GM13976 (cell line): ENCODE results near the gene MOV10L1.

Experiments used
- DNase-seq: peaks from one replicate; pipeline ENCODE4 v3.0.0; 2012; ENCODE audit warnings: low spot score
- in situ Hi-C: fragments of 300-500 bp; cut with MboI; formaldehyde crosslinking; loops from one replicate; pipeline ENCODE4 v1.12.0; 2022; ENCODE audit warnings: low sequenced_read_pairs, mixed read lengths, inconsistent platforms; ENCODE audit not compliant: unreplicated experiment
- TF ChIP-seq, protein P1 (sequence below): IDR thresholded peaks from 2 replicates; pipeline ENCODE4 v1.5.1; 2012; ENCODE audit warnings: borderline replicate concordance, mild to moderate bottlenecking; ENCODE audit not compliant: insufficient read depth; ENCODE audit errors: extremely low read depth, missing control alignments, control extremely low read depth

Gene MOV10L1

DNA sequence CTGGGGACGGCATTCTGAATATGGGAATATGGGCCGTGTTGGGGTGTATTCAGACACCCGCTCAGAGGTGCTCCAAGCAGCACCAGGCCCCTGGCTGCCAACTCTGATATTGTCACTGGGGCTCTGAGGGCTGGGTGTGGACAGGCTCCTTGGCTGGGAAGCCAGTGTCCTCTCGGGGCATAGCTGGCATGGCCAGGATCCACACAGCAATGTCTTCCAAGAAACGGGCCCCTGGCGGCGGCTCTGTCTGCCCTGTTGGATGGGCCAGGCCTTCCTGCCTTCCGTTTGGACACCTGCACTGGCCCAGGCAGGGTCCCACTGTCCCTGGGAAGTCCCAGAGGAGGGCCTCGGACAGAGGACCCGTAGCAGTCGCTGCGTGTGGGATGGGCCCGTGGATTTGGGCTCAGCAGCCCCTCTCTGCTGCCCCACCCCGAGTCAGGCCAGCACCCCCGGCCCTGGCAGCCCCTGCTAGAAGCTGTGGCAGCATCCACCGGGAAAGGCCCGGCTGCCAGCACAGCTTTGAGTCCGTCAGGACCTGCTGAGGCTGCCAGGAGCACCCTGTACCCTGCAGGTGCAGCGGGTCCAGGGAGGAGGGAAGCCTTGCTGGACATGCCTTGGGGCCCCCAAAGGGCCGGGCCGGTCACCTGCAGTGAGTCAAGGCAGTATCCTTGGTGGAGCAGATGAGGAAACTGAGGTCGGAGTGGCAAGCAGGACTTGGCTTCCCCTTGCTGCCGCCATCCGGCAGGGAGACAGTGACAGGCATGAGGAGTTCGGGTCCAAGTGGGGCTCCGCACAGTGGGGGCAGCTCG, 84.8 kb downstream of the MOV10L1 start:
- in situ Hi-C loops = no loop called here
- TF ChIP-seq, protein P1, sequence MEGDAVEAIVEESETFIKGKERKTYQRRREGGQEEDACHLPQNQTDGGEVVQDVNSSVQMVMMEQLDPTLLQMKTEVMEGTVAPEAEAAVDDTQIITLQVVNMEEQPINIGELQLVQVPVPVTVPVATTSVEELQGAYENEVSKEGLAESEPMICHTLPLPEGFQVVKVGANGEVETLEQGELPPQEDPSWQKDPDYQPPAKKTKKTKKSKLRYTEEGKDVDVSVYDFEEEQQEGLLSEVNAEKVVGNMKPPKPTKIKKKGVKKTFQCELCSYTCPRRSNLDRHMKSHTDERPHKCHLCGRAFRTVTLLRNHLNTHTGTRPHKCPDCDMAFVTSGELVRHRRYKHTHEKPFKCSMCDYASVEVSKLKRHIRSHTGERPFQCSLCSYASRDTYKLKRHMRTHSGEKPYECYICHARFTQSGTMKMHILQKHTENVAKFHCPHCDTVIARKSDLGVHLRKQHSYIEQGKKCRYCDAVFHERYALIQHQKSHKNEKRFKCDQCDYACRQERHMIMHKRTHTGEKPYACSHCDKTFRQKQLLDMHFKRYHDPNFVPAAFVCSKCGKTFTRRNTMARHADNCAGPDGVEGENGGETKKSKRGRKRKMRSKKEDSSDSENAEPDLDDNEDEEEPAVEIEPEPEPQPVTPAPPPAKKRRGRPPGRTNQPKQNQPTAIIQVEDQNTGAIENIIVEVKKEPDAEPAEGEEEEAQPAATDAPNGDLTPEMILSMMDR = no peak
- no peak for DNase-seq

DNA sequence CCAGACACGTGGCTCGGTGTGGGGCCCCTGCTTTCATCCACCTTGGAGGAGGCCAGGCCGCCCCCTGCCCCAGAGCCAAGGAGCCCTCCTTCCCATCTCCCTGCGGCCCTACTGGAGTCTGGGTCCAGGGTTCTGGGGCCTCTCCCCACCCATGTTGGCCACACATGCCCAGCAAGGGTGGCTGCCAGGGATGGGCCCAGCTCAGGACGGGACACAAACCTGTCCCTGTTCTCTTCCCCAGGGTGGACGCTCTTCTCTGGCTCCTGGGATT, 85.3 kb downstream of the MOV10L1 start:
- TF ChIP-seq, protein P1 = no peak
- DNase-seq = no peak
- in situ Hi-C loops = no loop called here

DNA sequence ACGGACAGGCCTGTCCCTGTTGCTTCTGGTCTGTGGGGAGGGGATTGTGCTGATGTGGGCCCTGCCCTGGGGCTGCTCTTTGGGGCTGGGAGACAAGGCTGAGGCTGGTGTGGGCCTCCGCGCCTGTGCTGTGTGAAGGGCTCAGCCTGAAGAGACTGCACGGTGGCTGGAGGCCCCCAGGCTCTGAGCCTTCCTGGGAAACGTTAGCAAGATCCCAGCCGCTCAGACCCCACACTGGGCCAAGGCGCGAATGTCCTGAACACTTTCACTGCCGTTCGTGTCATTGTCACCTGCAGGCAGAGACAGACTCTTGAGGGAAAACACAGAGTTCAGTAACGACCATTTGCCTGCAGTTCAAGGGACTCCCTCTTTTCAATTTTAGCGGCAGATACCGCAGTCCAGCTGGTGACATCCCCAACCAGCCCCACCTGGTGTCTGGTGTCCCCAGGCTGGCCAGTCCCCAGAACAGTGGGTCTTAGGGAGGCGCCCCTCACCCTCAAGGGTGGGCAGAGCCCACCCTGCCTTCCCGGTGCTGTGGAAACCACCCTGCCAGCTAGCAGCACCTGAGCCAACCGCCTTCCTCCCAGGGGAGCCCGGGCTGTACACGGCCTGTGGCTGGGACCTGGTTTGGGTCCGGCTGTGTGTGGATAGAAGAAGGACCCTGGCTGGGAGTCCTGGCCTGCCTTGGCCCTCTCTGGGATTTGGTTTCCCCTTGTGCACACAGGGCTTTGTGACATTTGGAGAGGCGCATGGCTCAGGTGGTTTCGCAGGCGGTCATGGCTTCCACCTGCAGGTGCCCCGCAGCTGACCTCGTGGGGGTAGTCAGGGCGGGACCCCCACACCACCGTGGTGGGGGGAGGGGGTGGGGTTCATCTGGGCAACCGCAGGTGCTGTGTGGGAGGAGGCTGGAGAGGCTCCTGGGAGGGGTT, 86.4 kb downstream of the MOV10L1 start:
- DNase-seq = no peak
- in situ Hi-C loops = no loop called here

DNA sequence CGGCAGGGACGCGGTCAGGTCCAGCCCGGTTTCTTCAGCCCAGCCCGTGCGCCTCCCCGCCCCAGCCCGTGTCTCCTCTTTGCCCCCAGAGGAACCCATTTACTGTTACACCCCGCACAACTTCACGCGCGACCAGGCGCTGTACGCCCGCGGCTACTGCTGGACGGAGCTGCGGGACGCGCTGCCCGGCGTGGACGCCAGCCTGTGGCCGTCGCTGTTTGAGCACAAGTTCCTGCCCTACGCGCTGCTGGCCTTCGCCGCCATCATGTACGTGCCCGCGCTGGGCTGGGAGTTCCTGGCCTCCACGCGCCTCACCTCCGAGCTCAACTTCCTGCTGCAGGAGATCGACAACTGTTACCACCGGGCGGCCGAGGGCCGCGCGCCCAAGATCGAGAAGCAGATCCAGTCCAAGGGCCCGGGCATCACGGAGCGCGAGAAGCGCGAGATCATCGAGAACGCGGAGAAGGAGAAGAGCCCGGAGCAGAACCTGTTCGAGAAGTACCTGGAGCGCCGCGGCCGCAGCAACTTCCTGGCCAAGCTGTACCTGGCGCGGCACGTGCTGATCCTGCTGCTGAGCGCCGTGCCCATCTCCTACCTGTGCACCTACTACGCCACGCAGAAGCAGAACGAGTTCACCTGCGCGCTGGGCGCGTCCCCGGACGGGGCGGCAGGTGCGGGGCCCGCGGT, 87.2 kb downstream of the MOV10L1 start:
- in situ Hi-C loops = no loop called here
- TF ChIP-seq, protein P1 = no peak
- DNase-seq = no peak

More for the DNA sequence above, 86.4 kb downstream of the MOV10L1 start:
- TF ChIP-seq, protein P1 = no peak

DNA sequence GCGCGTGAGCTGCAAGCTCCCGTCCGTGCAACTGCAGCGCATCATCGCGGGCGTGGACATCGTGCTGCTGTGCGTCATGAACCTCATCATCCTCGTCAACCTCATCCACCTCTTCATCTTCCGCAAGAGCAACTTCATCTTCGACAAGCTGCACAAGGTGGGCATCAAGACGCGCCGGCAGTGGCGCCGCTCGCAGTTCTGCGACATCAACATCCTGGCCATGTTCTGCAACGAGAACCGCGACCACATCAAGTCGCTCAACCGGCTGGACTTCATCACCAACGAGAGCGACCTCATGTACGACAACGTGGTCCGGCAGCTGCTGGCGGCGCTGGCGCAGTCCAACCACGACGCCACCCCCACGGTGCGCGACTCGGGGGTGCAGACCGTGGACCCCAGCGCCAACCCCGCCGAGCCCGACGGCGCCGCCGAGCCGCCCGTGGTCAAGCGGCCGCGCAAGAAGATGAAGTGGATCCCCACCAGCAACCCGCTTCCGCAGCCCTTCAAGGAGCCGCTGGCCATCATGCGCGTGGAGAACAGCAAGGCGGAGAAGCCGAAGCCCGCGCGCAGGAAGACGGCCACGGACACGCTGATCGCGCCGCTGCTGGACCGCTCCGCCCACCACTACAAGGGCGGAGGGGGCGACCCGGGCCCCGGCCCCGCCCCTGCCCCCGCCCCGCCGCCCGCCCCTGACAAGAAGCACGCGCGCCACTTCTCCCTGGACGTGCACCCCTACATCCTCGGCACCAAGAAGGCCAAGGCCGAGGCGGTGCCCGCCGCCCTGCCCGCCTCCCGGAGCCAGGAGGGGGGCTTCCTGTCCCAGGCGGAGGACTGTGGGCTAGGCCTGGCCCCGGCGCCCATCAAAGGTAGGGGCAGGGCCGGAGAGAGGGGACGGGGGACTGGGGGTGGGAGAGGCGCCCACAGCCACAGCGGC, 88.0 kb downstream of the MOV10L1 start:
- no peak for DNase-seq
- in situ Hi-C loops = no loop called here
- TF ChIP-seq, protein P1 = no peak
